Fibroblast of lung (primary cell): Measurements from ENCODE around the gene CORO2A. TPM values are rescaled to one million over a fixed set of nuclear protein-coding genes. Genes with fewer than 3 reads are reported as not detected.

Experiments
- DNase-seq, 2 donors: peaks; one replicate each; pipeline versions ENCODE4 v3.0.0 to v3.0.0-alpha.2; 2010; ENCODE audit warnings: low read depth in 2 of 2
- H2AFZ ChIP-seq: 2 replicates; pipeline ENCODE4 v1.5.1; 2012; ENCODE audit warnings: low read length, control low read depth, inconsistent platforms
- H3K27ac ChIP-seq: 2 replicates; pipeline ENCODE4 v1.5.1; 2011; ENCODE audit warnings: low read length, control low read depth; ENCODE audit not compliant: insufficient read depth
- H3K27me3 ChIP-seq: 2 replicates; pipeline ENCODE4 v1.5.1; 2011; ENCODE audit warnings: mild to moderate bottlenecking, low read length; ENCODE audit not compliant: control insufficient read depth, insufficient read depth
- H3K36me3 ChIP-seq: 2 replicates; pipeline ENCODE4 v1.5.1; 2011; ENCODE audit warnings: low read length; ENCODE audit not compliant: control insufficient read depth, insufficient read depth
- H3K4me1 ChIP-seq: 2 replicates; pipeline ENCODE4 v1.5.1; 2011; ENCODE audit warnings: low read length; ENCODE audit not compliant: control insufficient read depth, insufficient read depth; ENCODE audit errors: extremely low read depth
- H3K4me2 ChIP-seq: 2 replicates; pipeline ENCODE4 v1.5.1; 2011; ENCODE audit warnings: low read length, control low read depth; ENCODE audit not compliant: insufficient read depth; ENCODE audit errors: extremely low read depth
- H3K4me3 ChIP-seq, 4 experiments: fragments of 200-600 bp in 1 of 4; sonication (generic) in 1 of 4; replicated peaks in 1 of 4; 2 replicates each; pipeline ENCODE4 v1.5.1; 2011 to 2016; ENCODE audit warnings: low read length in 4 of 4, low read depth in 3 of 4, mild to moderate bottlenecking in 3 of 4, control low read depth in 2 of 4, inconsistent platforms in 1 of 4, mixed read lengths in 1 of 4; ENCODE audit not compliant: insufficient read depth in 1 of 4; ENCODE audit errors: control extremely low read depth in 1 of 4
- H3K79me2 ChIP-seq: 2 replicates; pipeline ENCODE4 v1.5.1; 2012; ENCODE audit warnings: mild to moderate bottlenecking, low read length, inconsistent platforms; ENCODE audit not compliant: control insufficient read depth, insufficient read depth
- H3K9ac ChIP-seq: 2 replicates; pipeline ENCODE4 v1.5.1; 2011; ENCODE audit warnings: mild to moderate bottlenecking, low read length, control low read depth; ENCODE audit not compliant: insufficient read depth
- H3K9me3 ChIP-seq: 2 replicates; pipeline ENCODE4 v1.5.1; 2012; ENCODE audit warnings: low read depth, low read length; ENCODE audit not compliant: control insufficient read depth, insufficient read depth
- H4K20me1 ChIP-seq: 2 replicates; pipeline ENCODE4 v1.5.1; 2011; ENCODE audit warnings: low read length; ENCODE audit not compliant: control insufficient read depth, insufficient read depth; ENCODE audit errors: extremely low read depth
- CTCF ChIP-seq, 2 donors: IDR thresholded peaks in 1 of 2; conservative IDR thresholded peaks in 1 of 2; 1 replicate in 1 of 2; 2 replicates in 1 of 2; pipeline ENCODE4 v1.5.1; 2011 to 2012; ENCODE audit warnings: low read length in 2 of 2, control low read depth in 1 of 2, inconsistent platforms in 1 of 2, low read depth in 1 of 2, mild to moderate bottlenecking in 1 of 2
- EZH2 ChIP-seq: IDR thresholded peaks from 2 replicates; pipeline ENCODE4 v1.5.1; 2012; ENCODE audit warnings: low read length, control low read depth, mild to moderate bottlenecking; ENCODE audit errors: missing control alignments
- polyA plus RNA-seq, 2 donors: library from polyadenylated mRNA; depleted of rRNA in 1 of 2; stranded (reverse) in 1 of 2; unstranded in 1 of 2; fragments of >200 nt; gene quantifications; 2 replicates each; pipeline ENCODE4 v1.2.1, GENCODE V29; 2011 to 2012; ENCODE audit warnings: missing spikeins in 1 of 2
- total RNA-seq: library from RNA; depleted of rRNA; stranded (reverse); fragments of >200 nt; gene quantifications from 2 replicates; pipeline ENCODE4 v1.2.1, GENCODE V29; 2014

CORO2A gene
- total and polyA plus RNA-seq, 2 donors (not counting 1 experiment from before 2014, with no cell fraction given), result 0.11 to 0.50 TPM

GRCh38 chr9:98158071-98158831 lies 34.2 kb downstream of the CORO2A start:
- no peak for DNase-seq
- Histone ChIP-seq H3K27me3 (no peaks in the 10 kb centered on the region), H3K9ac (no peak overlapping the region), H2AFZ (no peak overlapping the region), H3K4me2 (no peak overlapping the region), H3K27ac (no peak overlapping the region), H3K79me2 (no peaks in the 10 kb centered on the region), H3K9me3 (no peaks in the 10 kb centered on the region), H3K36me3 (no peaks in the 10 kb centered on the region), H3K4me3 (no peak overlapping the region), H4K20me1 (no peaks in the 10 kb centered on the region), H3K4me1 (no peaks in the 10 kb centered on the region)
- TF ChIP-seq CTCF (conservative IDR thresholded peaks at IDR 0.05 in 1 of 2, IDR thresholded peaks at IDR 0.05 in 1 of 2; ENCODE audit: low read depth in 1 of 2, low read length in 2 of 2), result no peak
- TF ChIP-seq EZH2, result no peak

- Histone ChIP-seq H3K36me3 (no peaks in the 10 kb centered on the region), H3K27ac (no peak overlapping the region), H3K4me3 (no peak overlapping the region), H3K27me3 (no peaks in the 10 kb centered on the region), H3K9me3 (no peaks in the 10 kb centered on the region), H3K4me2 (no peak overlapping the region), H2AFZ (no peak overlapping the region), H3K79me2 (no peaks in the 10 kb centered on the region), H3K4me1 (no peaks in the 10 kb centered on the region), H4K20me1 (no peaks in the 10 kb centered on the region), H3K9ac (no peak overlapping the region)
- DNase-seq, result no peak
- no peak for TF ChIP-seq EZH2
Observed at GRCh38 chr9:98157372-98157771, 35.1 kb downstream of the CORO2A start.

- Histone ChIP-seq H3K27ac (no peak overlapping the region), H3K79me2 (no peaks in the 10 kb centered on the region), H2AFZ (no peak overlapping the region), H3K27me3 (peaks cover 4% of the 10 kb centered on the region), H3K36me3 (no peaks in the 10 kb centered on the region), H3K4me3 (no peak overlapping the region), H3K4me1 (no peaks in the 10 kb centered on the region), H4K20me1 (no peaks in the 10 kb centered on the region), H3K9me3 (no peaks in the 10 kb centered on the region), H3K4me2 (no peak overlapping the region), H3K9ac (no peak overlapping the region)
- no peak for TF ChIP-seq EZH2
- no peak for TF ChIP-seq CTCF (conservative IDR thresholded peaks at IDR 0.05 in 1 of 2, IDR thresholded peaks at IDR 0.05 in 1 of 2; ENCODE audit: low read depth in 1 of 2, low read length in 2 of 2)
- no peak for DNase-seq
Observed at GRCh38 chr9:98154678-98155077, 37.8 kb downstream of the CORO2A start.
